Liver (tissue), 9 donors: ENCODE results near the gene MED27. TPM values are rescaled to one million over a fixed set of nuclear protein-coding genes. Genes with fewer than 3 reads are reported as not detected.

Experiments used
- DNase-seq: peaks from one replicate; pipeline ENCODE4 v3.0.0-alpha.2; 2017; ENCODE audit warnings: low spot score
- H3K27ac ChIP-seq, 2 donors: one replicate each; pipeline ENCODE4 v1.7.0; 2013; ENCODE audit warnings: inconsistent platforms in 2 of 2, low read length in 2 of 2, control low read depth in 1 of 2, low read depth in 1 of 2, mild to moderate bottlenecking in 1 of 2
- H3K27me3 ChIP-seq, 4 donors: one replicate each; pipeline versions ENCODE4 v1.6.1 to v1.7.0; 2013; ENCODE audit warnings: low read length in 3 of 4, inconsistent platforms in 1 of 4, mild to moderate bottlenecking in 1 of 4, moderate library complexity in 1 of 4; ENCODE audit not compliant: control insufficient read depth in 4 of 4, insufficient read depth in 4 of 4
- H3K36me3 ChIP-seq, 4 donors: one replicate each; pipeline versions ENCODE4 v1.6.1 to v1.7.0; 2013; ENCODE audit warnings: low read length in 3 of 4, mild to moderate bottlenecking in 3 of 4, low read depth in 1 of 4, moderate library complexity in 1 of 4; ENCODE audit not compliant: control insufficient read depth in 4 of 4, insufficient read depth in 3 of 4
- H3K4me1 ChIP-seq, 4 donors: one replicate each; pipeline versions ENCODE4 v1.6.1 to v1.7.0; 2013; ENCODE audit warnings: low read length in 3 of 4, mild to moderate bottlenecking in 3 of 4, moderate library complexity in 1 of 4; ENCODE audit not compliant: control insufficient read depth in 4 of 4, insufficient read depth in 4 of 4
- H3K4me3 ChIP-seq, 3 donors: one replicate each; pipeline versions ENCODE4 v1.6.1 to v1.7.0; 2013; ENCODE audit warnings: low read length in 3 of 3, control low read depth in 1 of 3, low read depth in 1 of 3, mild to moderate bottlenecking in 1 of 3
- H3K9ac ChIP-seq, 2 donors: one replicate each; pipeline ENCODE4 v1.7.0; 2013; ENCODE audit warnings: low read length in 2 of 2, mild to moderate bottlenecking in 2 of 2, moderate library complexity in 2 of 2, control low read depth in 1 of 2, low read depth in 1 of 2
- H3K9me3 ChIP-seq, 4 donors: one replicate each; pipeline versions ENCODE4 v1.6.1 to v1.7.0; 2013; ENCODE audit warnings: low read length in 3 of 4; ENCODE audit not compliant: control insufficient read depth in 4 of 4
- CTCF ChIP-seq: fragments of 150-350 bp; IDR thresholded peaks from 2 replicates; pipeline ENCODE4 v1.5.1; 2017; ENCODE audit warnings: improper control_type of control experiment, low read depth, low read length; ENCODE audit not compliant: missing input control
- EGR1 ChIP-seq, 2 donors: IDR thresholded peaks; 2 replicates each; pipeline ENCODE4 v1.6.1; 2016 to 2018; ENCODE audit warnings: antibody characterized with exemption in 2 of 2, low read depth in 2 of 2
- FOXA1 ChIP-seq: IDR thresholded peaks from 2 replicates; pipeline ENCODE4 v1.6.1; 2016; ENCODE audit warnings: antibody characterized with exemption
- FOXA2 ChIP-seq: IDR thresholded peaks from 2 replicates; pipeline ENCODE4 v1.6.1; 2016; ENCODE audit warnings: antibody characterized with exemption
- GABPA ChIP-seq, 2 donors: IDR thresholded peaks in 1 of 2; conservative IDR thresholded peaks in 1 of 2; 2 replicates each; pipeline ENCODE4 v1.6.1; 2016; ENCODE audit warnings: antibody characterized with exemption in 2 of 2, mild to moderate bottlenecking in 1 of 2, moderate library complexity in 1 of 2
- HNF4A ChIP-seq, 2 donors: conservative IDR thresholded peaks; 2 replicates each; pipeline ENCODE4 v1.6.1; 2016; ENCODE audit warnings: antibody characterized with exemption in 2 of 2, mild to moderate bottlenecking in 2 of 2
- HNF4G ChIP-seq: IDR thresholded peaks from 2 replicates; pipeline ENCODE4 v1.6.1; 2016; ENCODE audit warnings: antibody characterized with exemption
- JUND ChIP-seq, 2 donors: IDR thresholded peaks; 2 replicates each; pipeline ENCODE4 v1.6.1; 2016; ENCODE audit warnings: antibody characterized with exemption in 2 of 2
- MAX ChIP-seq: IDR thresholded peaks from 2 replicates; pipeline ENCODE4 v1.6.1; 2016; ENCODE audit warnings: antibody characterized with exemption
- NR2F2 ChIP-seq: IDR thresholded peaks from 2 replicates; pipeline ENCODE4 v1.6.1; 2016; ENCODE audit warnings: antibody characterized with exemption
- RAD21 ChIP-seq, 2 donors: IDR thresholded peaks; 2 replicates each; pipeline ENCODE4 v1.6.1; 2016; ENCODE audit warnings: antibody characterized with exemption in 2 of 2, mild to moderate bottlenecking in 2 of 2
- REST ChIP-seq: IDR thresholded peaks from 2 replicates; pipeline ENCODE4 v1.6.1; 2016; ENCODE audit warnings: antibody characterized with exemption, mild to moderate bottlenecking
- RXRA ChIP-seq, 2 donors: IDR thresholded peaks; 2 replicates each; pipeline ENCODE4 v1.6.1; 2017 to 2018; ENCODE audit warnings: antibody characterized with exemption in 2 of 2, mild to moderate bottlenecking in 1 of 2
- TAF1 ChIP-seq: conservative IDR thresholded peaks from 2 replicates; pipeline ENCODE4 v1.6.1; 2016; ENCODE audit warnings: antibody characterized with exemption, mild to moderate bottlenecking
- YY1 ChIP-seq: IDR thresholded peaks from 2 replicates; pipeline ENCODE4 v1.6.1; 2016; ENCODE audit warnings: antibody characterized with exemption, mild to moderate bottlenecking
- WGBS: extraction: QIAGEN DNeasy Blood & Tissue Kit; methylation state at CpG from one replicate; pipeline ENCODE4 v1.1.7; 2013; 5-methylcytosine and 5-hydroxymethylcytosine counted together
- polyA plus RNA-seq, 2 donors: library from polyadenylated mRNA; stranded (reverse) in 1 of 2; unstranded in 1 of 2; fragments of 200-250 nt in 1 of 2; fragments of >200 nt in 1 of 2; fragmentation: Nextera tagmentation in 1 of 2; extraction: Ambion mirVana in 1 of 2; gene quantifications; one replicate each; pipeline versions ENCODE4 v1.2.1 to v1.2.3, GENCODE V29; 2013 to 2015
- total RNA-seq, 2 donors: library from RNA; depleted of rRNA; stranded (reverse); fragments of >200 nt; gene quantifications; one replicate each; pipeline ENCODE4 v1.2.3, GENCODE V29; 2014
- TF ChIP-seq, protein P1 (sequence below): IDR thresholded peaks from 2 replicates; pipeline ENCODE4 v1.6.1; 2016; ENCODE audit warnings: antibody characterized with exemption
- TF ChIP-seq, protein P2 (sequence below): IDR thresholded peaks from 2 replicates; pipeline ENCODE4 v1.6.1; 2016; ENCODE audit warnings: antibody characterized with exemption
- donor health status: healthy.
- donor health status: healthy.
- donor health status: healthy.
- donor health status: healthy.
- donor health status: healthy.

The MED27 gene
- total and polyA plus RNA-seq, 4 donors = 4.6 to 7.9 (median 5.5) TPM

- TF ChIP-seq NR2F2 (no peak), HNF4A (conservative IDR thresholded peaks at IDR 0.05) (no peak), MAX (no peak), EGR1 (IDR thresholded peaks at IDR 0.05; ENCODE audit: low read depth in 2 of 2) (no peak), CTCF (no peak), JUND (IDR thresholded peaks at IDR 0.05) (no peak), RAD21 (IDR thresholded peaks at IDR 0.05) (no peak), YY1 (no peak), FOXA2 (no peak), FOXA1 (no peak), TAF1 (no peak), RXRA (IDR thresholded peaks at IDR 0.05) (no peak), GABPA (IDR thresholded peaks at IDR 0.05 in 1 of 2, conservative IDR thresholded peaks at IDR 0.05 in 1 of 2) (no peak), REST (no peak)
- TF ChIP-seq, protein P1, sequence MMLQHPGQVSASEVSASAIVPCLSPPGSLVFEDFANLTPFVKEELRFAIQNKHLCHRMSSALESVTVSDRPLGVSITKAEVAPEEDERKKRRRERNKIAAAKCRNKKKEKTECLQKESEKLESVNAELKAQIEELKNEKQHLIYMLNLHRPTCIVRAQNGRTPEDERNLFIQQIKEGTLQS = no peak
- Histone ChIP-seq H3K27ac (no peak overlapping the region), H3K9ac (no peak overlapping the region), H3K36me3 (no peaks in the 10 kb centered on the region), H3K9me3 (no peaks in the 10 kb centered on the region), H3K4me3 (no peak overlapping the region), H3K27me3 (no peaks in the 10 kb centered on the region), H3K4me1 (peaks cover 0 to 2% (median 0%) of the 10 kb centered on the region in 4 donors)
- WGBS = 94% methylated on average over 4 of the region's 4 CpGs
- DNase-seq = no peak
Measured at GRCh38 chr9:131982102-131982501, 97.6 kb downstream of the MED27 start.

DNA sequence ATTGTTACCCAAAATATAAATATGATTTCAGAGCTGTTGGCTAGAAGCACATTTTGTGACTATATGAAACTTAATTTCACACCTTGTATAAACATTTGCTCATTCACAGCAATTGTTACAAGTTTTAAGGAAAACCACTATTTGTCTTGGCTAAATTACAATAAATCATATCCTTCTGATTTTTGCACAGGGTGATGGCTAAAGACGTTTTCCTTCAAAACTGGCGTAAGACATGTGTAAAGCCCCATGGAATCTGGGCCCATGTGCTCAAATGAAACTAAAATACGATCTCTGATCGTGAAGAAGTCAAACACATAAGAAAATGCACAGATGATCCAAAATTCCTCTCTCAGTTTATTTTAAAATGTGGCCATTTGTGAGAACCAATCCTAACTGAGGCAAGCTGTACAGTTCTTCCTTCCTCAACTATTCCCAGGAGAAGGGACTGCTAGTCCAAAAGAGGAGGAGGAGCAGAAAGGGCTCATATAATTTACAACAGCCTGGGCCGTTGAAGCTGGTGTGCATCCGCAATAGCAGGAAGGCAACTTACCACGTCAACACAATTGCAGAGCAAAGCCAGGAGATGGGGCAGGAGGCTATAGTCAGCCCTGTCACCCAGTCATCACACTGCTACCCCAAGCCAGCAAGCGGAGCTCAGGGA is 98.4 kb downstream of the MED27 start:
- H3K4me1 ChIP-seq = peaks cover 0 to 5% (median 0%) of the 10 kb centered on the region in 4 donors
- no peaks in the 10 kb centered on the region for H3K9me3 ChIP-seq
- H3K27ac ChIP-seq = no peak overlapping the region
- H3K9ac ChIP-seq = no peak overlapping the region
- no peaks in the 10 kb centered on the region for H3K27me3 ChIP-seq
- H3K4me3 ChIP-seq = no peak overlapping the region
- no peaks in the 10 kb centered on the region for H3K36me3 ChIP-seq
- WGBS = 83% methylated on average over 8 of the region's 8 CpGs
- DNase-seq = no peak
- TF ChIP-seq YY1 (no peak), HNF4A (conservative IDR thresholded peaks at IDR 0.05) (no peak), GABPA (IDR thresholded peaks at IDR 0.05 in 1 of 2, conservative IDR thresholded peaks at IDR 0.05 in 1 of 2) (no peak), FOXA1 (no peak), NR2F2 (no peak), HNF4G (no peak), RAD21 (IDR thresholded peaks at IDR 0.05) (no peak), FOXA2 (no peak), MAX (no peak), REST (no peak)
- TF ChIP-seq, protein P2, sequence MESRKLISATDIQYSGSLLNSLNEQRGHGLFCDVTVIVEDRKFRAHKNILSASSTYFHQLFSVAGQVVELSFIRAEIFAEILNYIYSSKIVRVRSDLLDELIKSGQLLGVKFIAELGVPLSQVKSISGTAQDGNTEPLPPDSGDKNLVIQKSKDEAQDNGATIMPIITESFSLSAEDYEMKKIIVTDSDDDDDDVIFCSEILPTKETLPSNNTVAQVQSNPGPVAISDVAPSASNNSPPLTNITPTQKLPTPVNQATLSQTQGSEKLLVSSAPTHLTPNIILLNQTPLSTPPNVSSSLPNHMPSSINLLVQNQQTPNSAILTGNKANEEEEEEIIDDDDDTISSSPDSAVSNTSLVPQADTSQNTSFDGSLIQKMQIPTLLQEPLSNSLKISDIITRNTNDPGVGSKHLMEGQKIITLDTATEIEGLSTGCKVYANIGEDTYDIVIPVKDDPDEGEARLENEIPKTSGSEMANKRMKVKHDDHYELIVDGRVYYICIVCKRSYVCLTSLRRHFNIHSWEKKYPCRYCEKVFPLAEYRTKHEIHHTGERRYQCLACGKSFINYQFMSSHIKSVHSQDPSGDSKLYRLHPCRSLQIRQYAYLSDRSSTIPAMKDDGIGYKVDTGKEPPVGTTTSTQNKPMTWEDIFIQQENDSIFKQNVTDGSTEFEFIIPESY = no peak
